ENCODE data around the gene HVCN1. TPM values are rescaled to one million over a fixed set of nuclear protein-coding genes. Genes with fewer than 3 reads are reported as not detected.

HVCN1 gene, protein sequence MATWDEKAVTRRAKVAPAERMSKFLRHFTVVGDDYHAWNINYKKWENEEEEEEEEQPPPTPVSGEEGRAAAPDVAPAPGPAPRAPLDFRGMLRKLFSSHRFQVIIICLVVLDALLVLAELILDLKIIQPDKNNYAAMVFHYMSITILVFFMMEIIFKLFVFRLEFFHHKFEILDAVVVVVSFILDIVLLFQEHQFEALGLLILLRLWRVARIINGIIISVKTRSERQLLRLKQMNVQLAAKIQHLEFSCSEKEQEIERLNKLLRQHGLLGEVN
- total RNA-seq, result 2.5 and 4.1 TPM in 2 replicates

GRCh38 chr12:110688446-110689280 is at the start of gene HVCN1:
TSS of gene HVCN1 (minus strand) at chr12:110689115. CDS start at chr12:110683245, 5,870 bp downstream.

GRCh38 chr12:110613771-110614684 is 74.9 kb downstream of the HVCN1 start, which contains the start of gene TCTN1:
TSS of gene TCTN1 (plus strand) at chr12:110614129. CDS start at chr12:110614183, 54 bp downstream.

Other genes starting within 250 kb of the HVCN1 start
- 1,173 and 1,199 TPM in 2 replicates for gene ARPC3, start 238.8 kb downstream of the HVCN1 start, total RNA-seq
- gene GPN3, start 220.9 kb downstream of the HVCN1 start, total RNA-seq, result 26.9 and 39.4 TPM in 2 replicates
- 14.5 and 17.0 TPM in 2 replicates for gene FAM216A, start 220.3 kb downstream of the HVCN1 start, total RNA-seq
- gene VPS29, start 187.0 kb downstream of the HVCN1 start, total RNA-seq, result 122 and 133 TPM in 2 replicates
- 0.05 and 0.07 TPM in 2 replicates for gene RAD9B, start 186.8 kb downstream of the HVCN1 start, total RNA-seq
- gene PPTC7, start 105.8 kb downstream of the HVCN1 start, total RNA-seq, result 5.2 and 5.3 TPM in 2 replicates
- gene TCTN1, start 75.0 kb downstream of the HVCN1 start, total RNA-seq, result 9.2 and 20.2 TPM in 2 replicates
- 138 and 139 TPM in 2 replicates for gene PPP1CC, start 53.8 kb upstream of the HVCN1 start, total RNA-seq
- gene CCDC63, start 157.9 kb upstream of the HVCN1 start, total RNA-seq, result not detected in 2 replicates
- 2.1 and 5.0 TPM in 2 replicates for gene MYL2, start 231.5 kb upstream of the HVCN1 start, total RNA-seq

Measured in mammary microvascular endothelial cell (primary cell).